Neural cell (in vitro differentiated cells): ENCODE results near the gene MXRA7.

Source experiments
- POLR2AphosphoS5 ChIP-seq: IDR thresholded peaks from 2 replicates; pipeline ENCODE4 v1.6.1; 2012
- RAD21 ChIP-seq: fragments of 450-650 bp; conservative IDR thresholded peaks from 2 replicates; pipeline ENCODE4 v1.6.1; 2014; ENCODE audit warnings: antibody characterized with exemption, mild to moderate bottlenecking, moderate library complexity
- REST ChIP-seq: IDR thresholded peaks from 2 replicates; pipeline ENCODE4 v1.6.1; 2012; ENCODE audit warnings: borderline replicate concordance
- TAF1 ChIP-seq: IDR thresholded peaks from 2 replicates; pipeline ENCODE4 v1.6.1; 2012; ENCODE audit warnings: low read depth
- TF ChIP-seq, protein P1 (sequence below): fragments of 450-650 bp; IDR thresholded peaks from 2 replicates; pipeline ENCODE4 v1.5.1; 2014; ENCODE audit warnings: antibody characterized with exemption, mild to moderate bottlenecking, moderate library complexity; ENCODE audit not compliant: poor library complexity, severe bottlenecking

- TF ChIP-seq, protein P1, sequence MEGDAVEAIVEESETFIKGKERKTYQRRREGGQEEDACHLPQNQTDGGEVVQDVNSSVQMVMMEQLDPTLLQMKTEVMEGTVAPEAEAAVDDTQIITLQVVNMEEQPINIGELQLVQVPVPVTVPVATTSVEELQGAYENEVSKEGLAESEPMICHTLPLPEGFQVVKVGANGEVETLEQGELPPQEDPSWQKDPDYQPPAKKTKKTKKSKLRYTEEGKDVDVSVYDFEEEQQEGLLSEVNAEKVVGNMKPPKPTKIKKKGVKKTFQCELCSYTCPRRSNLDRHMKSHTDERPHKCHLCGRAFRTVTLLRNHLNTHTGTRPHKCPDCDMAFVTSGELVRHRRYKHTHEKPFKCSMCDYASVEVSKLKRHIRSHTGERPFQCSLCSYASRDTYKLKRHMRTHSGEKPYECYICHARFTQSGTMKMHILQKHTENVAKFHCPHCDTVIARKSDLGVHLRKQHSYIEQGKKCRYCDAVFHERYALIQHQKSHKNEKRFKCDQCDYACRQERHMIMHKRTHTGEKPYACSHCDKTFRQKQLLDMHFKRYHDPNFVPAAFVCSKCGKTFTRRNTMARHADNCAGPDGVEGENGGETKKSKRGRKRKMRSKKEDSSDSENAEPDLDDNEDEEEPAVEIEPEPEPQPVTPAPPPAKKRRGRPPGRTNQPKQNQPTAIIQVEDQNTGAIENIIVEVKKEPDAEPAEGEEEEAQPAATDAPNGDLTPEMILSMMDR = no peak
- TF ChIP-seq POLR2AphosphoS5 (no peak), RAD21 (no peak), REST (no peak), TAF1 (no peak)
These were observed 26.0 kb downstream of the MXRA7 start for GRCh38 chr17:76684756-76685155.
